OCI-LY3 (cell line): ENCODE data around the gene IL18R1.

Experiments
- CTCF ChIP-seq: fragments of 200-600, 300-600 bp; sonication (generic); IDR thresholded peaks from 2 replicates; pipeline ENCODE4 v1.5.1; 2014; ENCODE audit warnings: antibody characterized with exemption, low read length, low read depth
- EZH2phosphoT487 ChIP-seq: fragments of 200-600 bp; shearing (Covaris generic); IDR thresholded peaks from 2 replicates; pipeline ENCODE4 v1.6.1; 2018; ENCODE audit warnings: antibody characterized with exemption, mixed run types, low read depth

DNA sequence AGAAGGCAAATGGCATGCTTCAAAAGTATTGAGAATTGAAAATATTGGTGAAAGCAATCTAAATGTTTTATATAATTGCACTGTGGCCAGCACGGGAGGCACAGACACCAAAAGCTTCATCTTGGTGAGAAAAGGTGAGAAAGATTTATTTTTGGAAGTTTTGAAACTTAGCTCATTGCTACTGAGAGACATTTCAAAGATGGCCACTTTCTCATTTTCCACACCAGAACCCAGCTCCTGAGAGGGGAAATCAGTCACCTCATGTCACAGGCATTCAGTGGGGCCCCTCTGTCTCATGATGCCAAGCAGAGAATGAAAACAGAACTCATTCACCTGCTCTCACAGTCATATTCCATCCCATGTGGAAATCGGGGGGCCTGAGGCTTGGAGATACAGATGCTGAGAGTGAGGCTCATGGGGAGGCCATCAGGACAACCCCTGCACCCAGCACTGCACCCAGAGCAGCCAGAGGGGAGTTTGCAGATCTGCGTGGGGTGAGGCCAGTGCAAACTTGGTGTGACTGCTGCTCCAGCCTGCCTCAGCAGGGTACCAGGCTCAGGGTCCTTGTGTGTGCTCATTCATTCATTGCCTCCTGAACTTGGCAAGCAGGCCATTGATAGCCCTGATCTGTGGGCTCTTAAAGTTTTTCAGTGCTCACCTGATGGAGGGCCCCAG, 31.4 kb downstream of the IL18R1 start:
- TF ChIP-seq CTCF (no peak), EZH2phosphoT487 (no peak)
